HepG2 (cell line): ENCODE data around the gene GSK3A. TPM values are rescaled to one million over a fixed set of nuclear protein-coding genes. Genes with fewer than 3 reads are reported as not detected.

Source experiments
- ATAC-seq: fragments of 200-7000 bp; cut with Tn5 transposase; 3 replicates; pipeline ENCODE4 v1.9.1; 2020; ENCODE audit warnings: mild to moderate bottlenecking, moderate library complexity
- BruUV-seq: library from RNA; stranded (reverse); fragments of 400-500 nt; replicated peaks from 2 replicates; lab custom pipeline; 2021; lab: Mats Ljungman, UMichigan
- CTCF ChIA-PET: fragments of 300-600 bp; formaldehyde crosslinking; extraction: SDS; loops from one replicate; lab custom pipeline; 2021; ENCODE audit warnings: low total read pairs, inconsistent platforms, low intra/inter-chr PET ratio; lab: Yijun Ruan, JAX
- POLR2A ChIA-PET: fragments of 350-600 bp; sonication (Branson Sonifier 250); formaldehyde crosslinking; loops from one replicate; lab custom pipeline; 2020; ENCODE audit warnings: antibody characterized with exemption, inconsistent platforms; lab: Yijun Ruan, JAX
- DNase-seq: peaks from one replicate; pipeline ENCODE4 v3.0.0-alpha.2; 2015; ENCODE audit warnings: low spot score
- FAIRE-seq: peaks from 3 replicates; lab custom pipeline; 2011; peaks lifted over from hg19 to GRCh38; lab: Jason Lieb, UNC
- H2AFZ ChIP-seq: one replicate; pipeline ENCODE4 v1.6.1; 2011; ENCODE audit warnings: low read length, inconsistent platforms
- H3K27ac ChIP-seq: fragments of 300-600 bp; 3 replicates; pipeline ENCODE4 v1.8.0; 2011; ENCODE audit warnings: mixed run types, mild to moderate bottlenecking, mixed read lengths, low read length, inconsistent platforms; ENCODE audit not compliant: insufficient read depth; ENCODE audit errors: extremely low read length
- H3K27me3 ChIP-seq, 2 experiments: fragments of 200-600 bp in 1 of 2; 2 replicates in 1 of 2; 3 replicates in 1 of 2; pipeline versions ENCODE4 v1.6.0 to v1.8.0; 2011; ENCODE audit warnings: low read length in 2 of 2, mild to moderate bottlenecking in 2 of 2, moderate library complexity in 2 of 2, inconsistent platforms in 1 of 2; ENCODE audit not compliant: insufficient read depth in 2 of 2, control insufficient read depth in 1 of 2
- H3K36me3 ChIP-seq, 2 experiments: fragments of 200-600 bp in 1 of 2; replicated peaks in 1 of 2; 2 replicates in 1 of 2; 3 replicates in 1 of 2; pipeline versions ENCODE4 v1.5.1 to v1.8.0; 2011; ENCODE audit warnings: low read length in 2 of 2, inconsistent platforms in 1 of 2; ENCODE audit not compliant: insufficient read depth in 2 of 2, control insufficient read depth in 1 of 2
- H3K4me1 ChIP-seq: 2 replicates; pipeline ENCODE4 v1.5.1; 2012; ENCODE audit warnings: low read length, inconsistent platforms; ENCODE audit not compliant: insufficient read depth
- H3K4me2 ChIP-seq: 2 replicates; pipeline ENCODE4 v1.6.0; 2011; ENCODE audit warnings: low read depth, low read length, inconsistent platforms
- H3K4me3 ChIP-seq, 3 experiments: fragments of 200-600 bp in 1 of 3; sonication (generic), shearing (Covaris generic) in 1 of 3; replicated peaks in 1 of 3; 2 replicates each; pipeline ENCODE4 v1.5.1; 2011 to 2016; ENCODE audit warnings: low read length in 3 of 3, inconsistent platforms in 2 of 3, low read depth in 2 of 3, mild to moderate bottlenecking in 2 of 3, control low read depth in 1 of 3, mixed read lengths in 1 of 3; ENCODE audit not compliant: insufficient read depth in 1 of 3
- H3K79me2 ChIP-seq: one replicate; pipeline ENCODE4 v1.6.1; 2011; ENCODE audit warnings: low read length, inconsistent platforms; ENCODE audit not compliant: insufficient read depth
- H3K9ac ChIP-seq: 2 replicates; pipeline ENCODE4 v1.6.0; 2011; ENCODE audit warnings: mild to moderate bottlenecking, low read depth, low read length, inconsistent platforms; ENCODE audit not compliant: insufficient read depth
- H3K9me3 ChIP-seq: 2 replicates; pipeline ENCODE4 v1.5.1; 2012; ENCODE audit warnings: mild to moderate bottlenecking, low read length
- H4K20me1 ChIP-seq: 2 replicates; pipeline ENCODE4 v1.6.0; 2011; ENCODE audit warnings: inconsistent platforms, mild to moderate bottlenecking, low read length, moderate library complexity; ENCODE audit not compliant: insufficient read depth
- CHCHD3 ChIP-seq: sonication (generic); formaldehyde crosslinking; IDR thresholded peaks from 2 replicates; pipeline ENCODE4 v1.8.0; 2022; ENCODE audit warnings: mild to moderate bottlenecking, missing genetic modification reagents, moderate library complexity
- FOXC1 ChIP-seq: sonication (generic); formaldehyde crosslinking; IDR thresholded peaks from 2 replicates; pipeline ENCODE4 v1.8.0; 2022; ENCODE audit warnings: mild to moderate bottlenecking, missing genetic modification reagents, borderline replicate concordance
- GMEB1 ChIP-seq: sonication (generic); formaldehyde crosslinking; IDR thresholded peaks from 2 replicates; pipeline ENCODE4 v1.5.1; 2020; ENCODE audit warnings: missing genetic modification reagents, mild to moderate bottlenecking, borderline replicate concordance
- HES4 ChIP-seq: sonication (generic); formaldehyde crosslinking; IDR thresholded peaks from 2 replicates; pipeline ENCODE4 v1.9.0; 2021; ENCODE audit warnings: mild to moderate bottlenecking, missing genetic modification reagents, borderline replicate concordance
- HHEX ChIP-seq: IDR thresholded peaks from 2 replicates; pipeline ENCODE4 v1.6.1; 2016; ENCODE audit warnings: control low read depth
- RAD21 ChIP-seq: fragments of 450-650 bp; formaldehyde crosslinking; IDR thresholded peaks from 2 replicates; pipeline ENCODE4 v1.5.0; 2020; ENCODE audit warnings: mild to moderate bottlenecking
- RORA ChIP-seq: sonication (generic); formaldehyde crosslinking; IDR thresholded peaks from 2 replicates; pipeline ENCODE4 v1.5.0; 2020; ENCODE audit warnings: mild to moderate bottlenecking, missing genetic modification reagents, moderate library complexity
- SRF ChIP-seq: IDR thresholded peaks from 2 replicates; pipeline ENCODE4 v1.6.1; 2011; ENCODE audit warnings: mild to moderate bottlenecking, low read depth, low read length, moderate library complexity
- TCF12 ChIP-seq, 2 experiments: fragments of 450-650 bp in 1 of 2; sonication (generic) in 1 of 2; formaldehyde crosslinking in 1 of 2; IDR thresholded peaks; 2 replicates each; pipeline versions ENCODE4 v1.6.1 to v1.8.0; 2017 to 2022; ENCODE audit warnings: antibody characterized with exemption in 1 of 2, mild to moderate bottlenecking in 1 of 2, missing genetic modification reagents in 1 of 2, moderate library complexity in 1 of 2
- TMF1 ChIP-seq: sonication (generic); formaldehyde crosslinking; IDR thresholded peaks from 2 replicates; pipeline ENCODE4 v1.8.1; 2022; ENCODE audit warnings: low read depth, missing genetic modification reagents
- TSC22D2 ChIP-seq: sonication (generic); formaldehyde crosslinking; IDR thresholded peaks from 2 replicates; pipeline ENCODE4 v1.5.1; 2020; ENCODE audit warnings: missing genetic modification reagents, mild to moderate bottlenecking, borderline replicate concordance
- ZNF251 ChIP-seq: sonication (generic); formaldehyde crosslinking; IDR thresholded peaks from 2 replicates; pipeline ENCODE4 v1.9.0; 2021; ENCODE audit warnings: mild to moderate bottlenecking, missing genetic modification reagents
- ZNF33B ChIP-seq: sonication (generic); formaldehyde crosslinking; IDR thresholded peaks from 2 replicates; pipeline ENCODE4 v1.5.1; 2020; ENCODE audit warnings: mild to moderate bottlenecking, missing genetic modification reagents
- ZNF446 ChIP-seq: sonication (generic); formaldehyde crosslinking; IDR thresholded peaks from 2 replicates; pipeline ENCODE4 v1.5.0; 2020; ENCODE audit warnings: mild to moderate bottlenecking, missing genetic modification reagents
- ZNF468 ChIP-seq: sonication (generic); formaldehyde crosslinking; IDR thresholded peaks from 2 replicates; pipeline ENCODE4 v1.8.0; 2022; ENCODE audit warnings: mild to moderate bottlenecking, moderate library complexity, missing genetic modification reagents
- ZSCAN29 ChIP-seq: sonication (generic); formaldehyde crosslinking; conservative IDR thresholded peaks from 2 replicates; pipeline ENCODE4 v1.4.0; 2020; ENCODE audit warnings: mild to moderate bottlenecking, missing genetic modification reagents
- WGBS: methylation state at CpG from one replicate; pipeline ENCODE4 v1.1.6; 2017; ENCODE audit warnings: low lambda C conversion rate; 5-methylcytosine and 5-hydroxymethylcytosine counted together
- in situ Hi-C: cut with HindIII; loops from 2 replicates; pipeline ENCODE4 v1.10.0; 2017; ENCODE audit warnings: low pct_unique_long_range_greater_than_20kb; ENCODE audit not compliant: extremely low pct_ligation_motif_present
- intact Hi-C: fragments of 100-400 bp; cut with micrococcal nuclease; formaldehyde crosslinking; loops from one replicate; pipeline ENCODE4 v1.10.0; 2022; ENCODE audit not compliant: unreplicated experiment
- polyA plus RNA-seq, 8 experiments: library from polyadenylated mRNA; depleted of rRNA in 3 of 8; stranded (reverse) in 7 of 8; unstranded in 1 of 8; fragments of >200 nt; fragmentation: Illumina TruSeq in 4 of 8; extraction: Trizol in 4 of 8; gene quantifications; 2 replicates each; pipeline versions ENCODE4 v1.2.1 to v1.2.3, GENCODE V29; 2011 to 2016; ENCODE audit warnings: low read depth in 4 of 8, missing spikeins in 1 of 8, mixed read lengths in 1 of 8; ENCODE audit not compliant: insufficient read depth in 1 of 8
- total RNA-seq, 5 experiments: library from RNA; depleted of rRNA; stranded (reverse); fragments of >200 nt; fragmentation: Illumina TruSeq; extraction: Trizol; gene quantifications; 2 replicates each; pipeline ENCODE4 v1.2.3, GENCODE V29; 2016; ENCODE audit warnings: low read depth in 1 of 5
- TF ChIP-seq, protein P1 (sequence below): sonication (generic); formaldehyde crosslinking; IDR thresholded peaks from 2 replicates; pipeline ENCODE4 v1.8.1; 2023; ENCODE audit warnings: missing genetic modification reagents, mild to moderate bottlenecking, borderline replicate concordance

The GSK3A gene
- total and polyA plus RNA-seq, 2 of the 13 experiments (the other 11 are each of a cell fraction or from before 2014, with no cell fraction given) = 16.9 to 52.5 TPM

DNA sequence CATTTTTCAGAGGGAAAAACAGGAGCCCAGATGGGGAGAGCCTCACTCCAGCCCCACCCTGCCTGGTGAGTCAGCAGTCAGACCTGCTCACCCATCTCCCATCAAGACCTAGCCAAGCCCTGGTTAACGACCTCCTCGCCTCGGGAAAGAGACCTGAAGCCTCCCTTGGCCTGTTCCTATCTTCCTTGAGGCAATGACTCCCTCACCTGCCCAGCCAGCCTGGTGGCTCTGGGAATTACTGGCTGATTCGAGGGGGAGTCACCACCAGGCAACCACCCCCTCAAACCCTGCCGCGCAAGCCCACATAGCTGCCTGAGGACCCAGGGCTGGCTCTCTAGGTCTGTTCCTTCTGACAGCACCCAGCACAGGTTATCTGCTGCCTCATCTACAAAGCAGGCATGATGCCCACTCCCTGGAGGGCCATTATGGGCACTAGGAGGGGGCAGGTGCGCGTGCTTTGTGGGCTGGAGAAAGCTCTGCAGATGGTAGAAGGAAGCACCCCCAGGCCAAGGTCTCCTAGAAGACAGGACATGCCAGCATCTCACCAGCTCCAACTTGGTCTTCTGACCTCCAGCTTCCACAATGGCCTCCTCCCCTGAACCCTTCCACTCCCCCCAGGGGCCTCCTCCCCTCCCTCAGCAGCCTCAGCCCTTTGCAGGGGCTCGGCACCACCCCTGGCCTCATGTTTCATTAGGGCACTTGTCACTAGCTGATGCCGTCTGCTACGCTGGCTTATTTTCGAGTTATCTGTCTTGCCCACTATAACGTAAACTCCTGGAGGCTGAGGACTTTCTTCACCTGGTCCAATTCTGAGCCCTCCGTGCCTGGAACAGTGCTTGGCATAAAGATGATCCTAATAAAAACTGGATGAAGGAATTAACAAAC, 35.3 kb downstream of the GSK3A start:
- in situ Hi-C loops = no loop called here
- Histone ChIP-seq H2AFZ (no peak overlapping the region), H3K9ac (no peak overlapping the region), H3K4me3 (no peak overlapping the region), H3K27ac (no peak overlapping the region), H3K4me2 (no peak overlapping the region), H3K9me3 (no peaks in the 10 kb centered on the region), H3K36me3 (peaks cover 37 to 71% of the 10 kb centered on the region in 2 experiments), H3K27me3 (no peaks in the 10 kb centered on the region), H3K4me1 (no peaks in the 10 kb centered on the region), H3K79me2 (peaks cover 16% of the 10 kb centered on the region), H4K20me1 (peaks cover 12% of the 10 kb centered on the region)
- WGBS = 99% methylated on average over 12 of the region's 14 CpGs
- intact Hi-C loops = no loop called here
- TF ChIP-seq SRF = no peak
- TF ChIP-seq RORA (CRISPR knock-in tag) = no peak
- no peak for TF ChIP-seq TMF1 (CRISPR knock-in tag)
- no peak for TF ChIP-seq FOXC1
- no peak for TF ChIP-seq TCF12 (IDR thresholded peaks at IDR 0.05)
- no peak for TF ChIP-seq TCF12 (CRISPR knock-in tag; IDR thresholded peaks at IDR 0.05)
- no peak for TF ChIP-seq HES4 (CRISPR knock-in tag)
- no peak for TF ChIP-seq ZNF468
- no peak for TF ChIP-seq HHEX (CRISPR knock-in tag)
- no peak for TF ChIP-seq TSC22D2 (CRISPR knock-in tag)
- no peak for TF ChIP-seq CHCHD3 (CRISPR knock-in tag)
- no peak for TF ChIP-seq GMEB1
- TF ChIP-seq ZNF251 = no peak
- no peak for TF ChIP-seq RAD21 (CRISPR knock-in tag)
- no peak for TF ChIP-seq ZNF446 (CRISPR knock-in tag)
- TF ChIP-seq, protein P1, sequence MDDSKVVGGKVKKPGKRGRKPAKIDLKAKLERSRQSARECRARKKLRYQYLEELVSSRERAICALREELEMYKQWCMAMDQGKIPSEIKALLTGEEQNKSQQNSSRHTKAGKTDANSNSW = no peak
- no peak for TF ChIP-seq ZSCAN29 (CRISPR knock-in tag)
- no peak for TF ChIP-seq ZNF33B
- CTCF ChIA-PET = no interaction called here
- POLR2A ChIA-PET = interaction anchor here (0.6 kb wide), 1 partner anchor 109 kb away, joined by 3 read pairs; no protein-coding TSS in a partner anchor
- BruUV-seq = no TSS peak
- FAIRE-seq (no peak), ATAC-seq (no peak), DNase-seq (no peak)
